HL-60 (cell line): ENCODE data around the gene TANC1.

Experiments used
- DNase-seq, 2 experiments: peaks; one replicate each; pipeline ENCODE4 v3.0.0-alpha.2; 2010 to 2020; ENCODE audit warnings: low read depth in 1 of 2, low spot score in 1 of 2
- H3K27ac ChIP-seq: fragments of 250-450 bp; sonication (Bioruptor Pico); replicated peaks from 2 replicates; pipeline ENCODE4 v1.5.1; 2020; ENCODE audit warnings: mild to moderate bottlenecking, moderate library complexity
- H3K27me3 ChIP-seq: fragments of 250-450 bp; sonication (Bioruptor Pico); 2 replicates; pipeline ENCODE4 v1.5.1; 2021; ENCODE audit warnings: mild to moderate bottlenecking, moderate library complexity; ENCODE audit not compliant: insufficient read depth, poor library complexity, severe bottlenecking
- H3K4me3 ChIP-seq: replicated peaks from 2 replicates; pipeline ENCODE4 v1.5.1; 2011; ENCODE audit warnings: mild to moderate bottlenecking, control low read depth, low read length; ENCODE audit not compliant: insufficient read depth
- GABPA ChIP-seq: IDR thresholded peaks from 2 replicates; pipeline ENCODE4 v1.6.1; 2012; ENCODE audit warnings: low read depth
- POLR2AphosphoS5 ChIP-seq: IDR thresholded peaks from 2 replicates; pipeline ENCODE4 v1.6.1; 2012; ENCODE audit warnings: low read depth
- SPI1 ChIP-seq: IDR thresholded peaks from 2 replicates; pipeline ENCODE4 v1.6.1; 2012; ENCODE audit warnings: low read depth, mild to moderate bottlenecking, borderline replicate concordance
- TF ChIP-seq, protein P1 (sequence below): IDR thresholded peaks from one replicate; pipeline ENCODE4 v1.5.1; 2011; ENCODE audit warnings: low read length, control low read depth, inconsistent platforms; ENCODE audit not compliant: insufficient read depth
- TF ChIP-seq, protein P2 (sequence below): IDR thresholded peaks from 2 replicates; pipeline ENCODE4 v1.6.1; 2012; ENCODE audit warnings: low read depth; ENCODE audit not compliant: insufficient replicate concordance

Gene TANC1

DNA sequence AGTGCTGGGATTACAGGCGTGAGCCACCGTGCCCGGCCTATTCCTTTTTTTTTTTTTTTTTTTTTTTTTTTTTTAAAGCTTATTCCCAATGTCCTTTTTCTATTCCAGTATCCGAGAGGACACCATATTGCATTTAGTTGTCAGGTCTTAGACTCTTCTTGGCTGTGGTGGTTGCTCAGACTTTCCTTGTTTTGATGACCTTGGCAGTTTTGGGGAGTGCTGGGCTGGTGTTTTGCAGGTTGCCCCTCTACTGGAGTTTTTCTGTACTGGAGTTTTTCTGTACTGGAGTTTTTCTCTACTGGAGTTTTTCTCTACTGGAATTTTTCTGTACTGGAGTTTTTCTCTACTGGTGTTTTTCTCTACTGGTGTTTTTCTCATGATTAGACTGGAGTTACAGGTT, 149.2 kb downstream of the TANC1 start:
- TF ChIP-seq SPI1 (no peak), GABPA (no peak), POLR2AphosphoS5 (no peak)
- TF ChIP-seq, protein P1, sequence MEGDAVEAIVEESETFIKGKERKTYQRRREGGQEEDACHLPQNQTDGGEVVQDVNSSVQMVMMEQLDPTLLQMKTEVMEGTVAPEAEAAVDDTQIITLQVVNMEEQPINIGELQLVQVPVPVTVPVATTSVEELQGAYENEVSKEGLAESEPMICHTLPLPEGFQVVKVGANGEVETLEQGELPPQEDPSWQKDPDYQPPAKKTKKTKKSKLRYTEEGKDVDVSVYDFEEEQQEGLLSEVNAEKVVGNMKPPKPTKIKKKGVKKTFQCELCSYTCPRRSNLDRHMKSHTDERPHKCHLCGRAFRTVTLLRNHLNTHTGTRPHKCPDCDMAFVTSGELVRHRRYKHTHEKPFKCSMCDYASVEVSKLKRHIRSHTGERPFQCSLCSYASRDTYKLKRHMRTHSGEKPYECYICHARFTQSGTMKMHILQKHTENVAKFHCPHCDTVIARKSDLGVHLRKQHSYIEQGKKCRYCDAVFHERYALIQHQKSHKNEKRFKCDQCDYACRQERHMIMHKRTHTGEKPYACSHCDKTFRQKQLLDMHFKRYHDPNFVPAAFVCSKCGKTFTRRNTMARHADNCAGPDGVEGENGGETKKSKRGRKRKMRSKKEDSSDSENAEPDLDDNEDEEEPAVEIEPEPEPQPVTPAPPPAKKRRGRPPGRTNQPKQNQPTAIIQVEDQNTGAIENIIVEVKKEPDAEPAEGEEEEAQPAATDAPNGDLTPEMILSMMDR = no peak
- TF ChIP-seq, protein P2, sequence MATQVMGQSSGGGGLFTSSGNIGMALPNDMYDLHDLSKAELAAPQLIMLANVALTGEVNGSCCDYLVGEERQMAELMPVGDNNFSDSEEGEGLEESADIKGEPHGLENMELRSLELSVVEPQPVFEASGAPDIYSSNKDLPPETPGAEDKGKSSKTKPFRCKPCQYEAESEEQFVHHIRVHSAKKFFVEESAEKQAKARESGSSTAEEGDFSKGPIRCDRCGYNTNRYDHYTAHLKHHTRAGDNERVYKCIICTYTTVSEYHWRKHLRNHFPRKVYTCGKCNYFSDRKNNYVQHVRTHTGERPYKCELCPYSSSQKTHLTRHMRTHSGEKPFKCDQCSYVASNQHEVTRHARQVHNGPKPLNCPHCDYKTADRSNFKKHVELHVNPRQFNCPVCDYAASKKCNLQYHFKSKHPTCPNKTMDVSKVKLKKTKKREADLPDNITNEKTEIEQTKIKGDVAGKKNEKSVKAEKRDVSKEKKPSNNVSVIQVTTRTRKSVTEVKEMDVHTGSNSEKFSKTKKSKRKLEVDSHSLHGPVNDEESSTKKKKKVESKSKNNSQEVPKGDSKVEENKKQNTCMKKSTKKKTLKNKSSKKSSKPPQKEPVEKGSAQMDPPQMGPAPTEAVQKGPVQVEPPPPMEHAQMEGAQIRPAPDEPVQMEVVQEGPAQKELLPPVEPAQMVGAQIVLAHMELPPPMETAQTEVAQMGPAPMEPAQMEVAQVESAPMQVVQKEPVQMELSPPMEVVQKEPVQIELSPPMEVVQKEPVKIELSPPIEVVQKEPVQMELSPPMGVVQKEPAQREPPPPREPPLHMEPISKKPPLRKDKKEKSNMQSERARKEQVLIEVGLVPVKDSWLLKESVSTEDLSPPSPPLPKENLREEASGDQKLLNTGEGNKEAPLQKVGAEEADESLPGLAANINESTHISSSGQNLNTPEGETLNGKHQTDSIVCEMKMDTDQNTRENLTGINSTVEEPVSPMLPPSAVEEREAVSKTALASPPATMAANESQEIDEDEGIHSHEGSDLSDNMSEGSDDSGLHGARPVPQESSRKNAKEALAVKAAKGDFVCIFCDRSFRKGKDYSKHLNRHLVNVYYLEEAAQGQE = no peak
- no peak overlapping the region for H3K27ac ChIP-seq
- no peaks in the 10 kb centered on the region for H3K27me3 ChIP-seq
- no peak for DNase-seq
- H3K4me3 ChIP-seq = no peak overlapping the region

DNA sequence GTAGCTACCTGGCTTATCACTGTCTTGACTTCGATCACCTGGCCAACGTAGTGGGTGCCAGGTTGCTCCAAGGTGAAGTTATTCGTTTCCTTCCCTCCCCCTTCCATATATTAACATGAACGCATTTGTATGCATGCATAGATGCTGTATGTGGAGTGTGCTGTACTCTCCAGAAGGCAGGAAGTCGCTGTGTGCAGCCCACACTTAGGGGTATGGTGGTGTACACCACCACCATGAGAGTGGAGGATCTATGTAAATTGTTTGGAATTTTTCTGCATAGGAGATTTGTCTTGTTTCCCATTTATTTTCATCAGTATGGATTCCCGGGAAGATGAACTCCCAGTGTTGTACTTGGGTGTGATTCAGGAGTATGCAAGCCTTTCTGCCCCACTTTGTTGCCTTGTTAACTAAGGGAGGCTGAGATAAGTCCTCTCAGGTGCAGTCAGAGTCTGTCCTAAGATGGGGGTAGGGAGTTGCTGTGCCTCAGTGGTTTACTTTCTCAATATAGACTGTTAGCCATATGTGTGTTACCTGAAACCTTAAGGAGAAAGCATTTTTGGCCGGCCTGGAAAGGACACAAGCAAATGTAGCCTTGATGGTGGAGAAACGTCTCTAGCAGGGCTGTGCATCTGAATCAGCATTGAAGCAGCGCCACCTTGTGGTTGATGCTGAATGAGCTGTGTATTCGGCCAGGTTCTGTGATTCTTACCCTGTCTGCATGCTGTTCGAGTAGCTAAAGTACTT, 149.8 kb downstream of the TANC1 start:
- DNase-seq = peak; percentile 46 to 78
- Histone ChIP-seq H3K27me3 (no peaks in the 10 kb centered on the region), H3K27ac (no peak overlapping the region), H3K4me3 (no peak overlapping the region)
- TF ChIP-seq, protein P1 = peak; percentile 92
- TF ChIP-seq, protein P2 = no peak
- no peak for TF ChIP-seq POLR2AphosphoS5
- TF ChIP-seq SPI1 = no peak
- TF ChIP-seq GABPA = no peak

DNA sequence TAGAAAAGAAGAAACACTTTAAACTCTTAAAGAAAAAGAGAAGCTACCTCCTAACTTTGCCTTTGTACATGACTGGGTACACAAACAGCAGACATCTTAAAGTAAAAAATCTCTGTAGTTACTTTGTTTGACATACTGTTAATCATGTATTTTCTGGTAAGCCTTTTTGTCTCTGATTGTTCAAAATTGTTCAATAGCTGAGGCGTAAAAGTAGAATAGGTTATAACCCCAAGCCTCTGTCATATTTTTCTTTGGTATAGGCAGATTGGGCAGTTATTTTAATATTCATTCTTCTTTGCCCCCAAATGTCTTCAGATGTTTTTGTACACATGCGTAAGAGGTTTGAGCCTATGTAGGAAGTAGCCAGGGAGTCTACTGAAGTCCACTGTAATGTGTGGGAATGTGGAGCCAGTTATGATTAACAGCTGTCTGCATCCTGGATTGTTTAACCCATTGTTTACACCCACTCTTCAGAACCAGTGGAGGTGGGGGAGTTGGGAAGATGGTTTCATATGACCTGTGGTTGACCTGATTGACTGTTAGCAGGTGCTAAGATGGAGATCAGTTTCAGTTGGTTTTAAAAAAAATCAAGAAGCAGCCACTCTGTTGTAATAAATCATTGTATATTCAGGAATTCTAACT, 150.5 kb downstream of the TANC1 start:
- Histone ChIP-seq H3K4me3 (no peak overlapping the region), H3K27ac (no peak overlapping the region), H3K27me3 (no peaks in the 10 kb centered on the region)
- DNase-seq = no peak
- TF ChIP-seq SPI1 (no peak), POLR2AphosphoS5 (no peak), GABPA (no peak)
- TF ChIP-seq, protein P1 = no peak
- TF ChIP-seq, protein P2 = no peak
